Suppressor macrophage treated with lipopolysaccharide for 4 hours (primary cell): ENCODE data around the gene KCNJ15.

ENCODE experiments used
- DNase-seq: peaks from one replicate; pipeline ENCODE4 v3.0.0-alpha.2; 2020

Gene KCNJ15

GRCh38 chr21:38300141-38300578 lies 43.4 kb downstream of the KCNJ15 start:
- DNase-seq = peak; percentile 49

GRCh38 chr21:38301321-38302214 lies 44.8 kb downstream of the KCNJ15 start:
- no peak for DNase-seq

- DNase-seq = peak; percentile 43
These were observed 46.5 kb downstream of the KCNJ15 start for GRCh38 chr21:38303300-38303699.

- DNase-seq = peak; percentile 64
These were observed 49.8 kb downstream of the KCNJ15 start for GRCh38 chr21:38306433-38307141.

GRCh38 chr21:38307771-38308531 lies 51.2 kb downstream of the KCNJ15 start:
- DNase-seq = no peak

- DNase-seq = no peak
These were observed 51.8 kb downstream of the KCNJ15 start for GRCh38 chr21:38308532-38309119.

GRCh38 chr21:38310646-38311485 lies 54.1 kb downstream of the KCNJ15 start:
- peak; percentile 84 for DNase-seq

GRCh38 chr21:38311765-38312164 lies 55.0 kb downstream of the KCNJ15 start:
- no peak for DNase-seq

- DNase-seq = no peak
These were observed 56.0 kb downstream of the KCNJ15 start for GRCh38 chr21:38312822-38313221.

GRCh38 chr21:38314558-38314957 lies 57.8 kb downstream of the KCNJ15 start:
- DNase-seq = no peak

- no peak for DNase-seq
These were observed 58.3 kb downstream of the KCNJ15 start for GRCh38 chr21:38315122-38315521.

- no peak for DNase-seq
These were observed 63.0 kb downstream of the KCNJ15 start for GRCh38 chr21:38319781-38320180.

GRCh38 chr21:38321568-38321967 lies 64.8 kb downstream of the KCNJ15 start:
- DNase-seq = no peak

- DNase-seq = no peak
These were observed 65.6 kb downstream of the KCNJ15 start for GRCh38 chr21:38322311-38322950.

- peak; percentile 77 for DNase-seq
These were observed 67.1 kb downstream of the KCNJ15 start for GRCh38 chr21:38323721-38324531.

GRCh38 chr21:38325216-38325615 lies 68.4 kb downstream of the KCNJ15 start:
- DNase-seq = no peak

- no peak for DNase-seq
These were observed 69.1 kb downstream of the KCNJ15 start for GRCh38 chr21:38325731-38326420.

- no peak for DNase-seq
These were observed 69.6 kb downstream of the KCNJ15 start for GRCh38 chr21:38326429-38326828.

- DNase-seq = no peak
These were observed 70.1 kb downstream of the KCNJ15 start for GRCh38 chr21:38326899-38327298.

- DNase-seq = no peak
These were observed 71.2 kb downstream of the KCNJ15 start for GRCh38 chr21:38327984-38328383.
